HG03095 (cell line): ENCODE results near the gene YOD1.

Experiments
- ATAC-seq: cut with Tn5 transposase; IDR thresholded peaks from one replicate; pipeline ENCODE4 v1.9.1; 2021; ENCODE audit warnings: moderate library complexity; ENCODE audit not compliant: unreplicated experiment

YOD1 gene

DNA sequence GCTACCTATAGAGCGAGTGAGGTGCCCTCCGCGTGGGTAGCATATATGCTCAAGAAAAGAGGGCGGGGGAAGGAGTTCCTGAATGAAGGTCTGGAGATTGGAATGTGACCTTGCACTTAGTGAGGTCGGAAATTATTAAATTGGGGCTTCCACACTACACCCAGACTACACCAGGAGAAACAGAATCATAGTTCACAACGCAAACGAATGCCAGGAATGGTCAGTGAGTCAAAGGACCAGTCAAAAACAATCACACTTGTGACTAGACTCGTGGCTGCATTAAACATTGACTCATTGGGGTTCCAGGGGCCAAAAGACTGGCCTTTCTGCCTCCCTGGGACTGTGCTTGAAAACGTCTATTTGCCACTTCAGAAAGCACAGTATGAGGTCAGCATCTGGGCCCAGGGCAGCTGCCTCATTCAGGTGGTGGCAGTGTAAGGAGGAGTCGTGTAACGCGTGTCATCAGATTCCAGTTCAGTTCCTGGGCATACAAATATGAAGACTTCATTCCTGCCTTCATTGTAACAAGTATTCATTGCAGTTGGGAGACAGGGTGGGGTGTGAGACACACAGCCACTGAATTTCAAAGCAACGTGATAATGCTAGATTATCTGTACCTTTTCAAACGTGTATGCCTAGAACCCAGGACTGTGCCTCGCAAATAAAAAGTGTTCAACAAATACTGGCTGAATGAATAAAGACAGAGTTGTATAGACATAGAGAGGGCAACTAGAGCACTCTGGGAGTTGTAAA, at the start of gene YOD1:
Gene YOD1, minus strand, starts transcription at position 18 of the 753 bp plus-strand sequence. CDS start 178 bp downstream, outside the sequence.
- ATAC-seq, result no peak

DNA sequence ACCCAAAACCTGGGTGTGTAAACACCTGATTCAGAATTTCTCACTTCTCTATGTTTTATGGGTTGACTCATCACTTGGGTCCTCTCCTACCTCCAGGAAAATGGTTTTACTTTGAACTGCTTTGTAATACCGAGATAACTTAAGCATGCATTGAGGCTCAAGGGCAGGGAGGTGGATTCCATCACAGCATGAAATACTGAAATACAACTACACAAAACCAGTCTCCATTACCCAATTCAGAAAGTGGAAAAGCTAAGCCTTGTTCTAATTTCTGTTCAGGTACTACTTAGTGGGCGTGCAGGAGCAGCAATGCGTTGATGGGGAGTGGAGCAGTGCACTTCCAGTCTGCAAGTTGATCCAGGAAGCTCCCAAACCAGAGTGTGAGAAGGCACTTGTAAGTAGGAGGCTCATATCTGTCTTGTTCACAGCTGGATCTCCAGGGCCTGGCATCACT, 46.9 kb upstream of the YOD1 start:
- ATAC-seq, result peak; percentile 90

DNA sequence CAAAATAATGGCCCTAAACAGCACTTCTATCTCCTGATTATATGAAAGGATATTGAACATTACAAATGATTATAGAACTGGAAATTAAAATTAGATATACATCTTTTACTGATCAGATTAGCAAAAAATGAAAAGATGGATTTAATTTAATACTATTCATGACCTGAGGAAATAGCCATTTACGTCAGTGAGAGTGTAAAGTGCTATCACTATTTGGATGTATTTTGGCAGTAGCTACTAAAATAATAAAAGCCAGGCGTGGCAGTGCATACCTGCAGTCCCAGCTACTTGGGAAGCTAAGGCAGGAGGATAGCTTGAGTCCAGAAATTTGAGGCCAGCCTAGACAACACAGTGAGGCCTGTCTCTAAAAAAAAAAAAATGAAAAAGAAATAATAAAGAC, 42.9 kb upstream of the YOD1 start:
- ATAC-seq, result no peak

DNA sequence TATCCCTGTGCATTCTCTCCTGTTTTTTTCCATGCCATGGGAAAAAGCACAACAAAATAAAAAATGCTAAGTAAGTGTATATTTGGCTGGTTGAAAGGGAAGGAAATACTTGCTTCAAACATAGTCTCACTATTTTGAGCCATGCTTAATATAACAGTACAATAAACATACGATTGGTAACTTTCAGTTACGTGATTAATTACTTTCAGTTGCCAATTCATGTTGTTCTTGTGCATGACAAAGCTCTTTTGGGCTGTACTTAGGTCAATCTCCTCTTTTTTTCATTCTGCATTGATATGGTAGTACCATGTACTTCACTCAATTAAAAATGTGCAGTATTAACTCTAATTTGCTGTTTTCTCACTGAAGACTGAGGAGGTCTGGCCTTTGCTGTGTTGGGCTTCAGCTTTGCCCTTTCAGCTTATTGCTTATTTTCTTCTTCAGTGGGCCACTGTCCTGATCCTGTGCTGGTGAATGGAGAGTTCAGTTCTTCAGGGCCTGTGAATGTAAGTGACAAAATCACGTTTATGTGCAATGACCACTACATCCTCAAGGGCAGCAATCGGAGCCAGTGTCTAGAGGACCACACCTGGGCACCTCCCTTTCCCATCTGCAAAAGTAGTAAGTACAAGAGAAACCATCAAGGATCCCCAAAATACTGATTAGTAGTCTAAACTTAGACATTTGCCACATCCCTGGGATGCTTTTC, 40.3 kb upstream of the YOD1 start:
- ATAC-seq, result no peak

DNA sequence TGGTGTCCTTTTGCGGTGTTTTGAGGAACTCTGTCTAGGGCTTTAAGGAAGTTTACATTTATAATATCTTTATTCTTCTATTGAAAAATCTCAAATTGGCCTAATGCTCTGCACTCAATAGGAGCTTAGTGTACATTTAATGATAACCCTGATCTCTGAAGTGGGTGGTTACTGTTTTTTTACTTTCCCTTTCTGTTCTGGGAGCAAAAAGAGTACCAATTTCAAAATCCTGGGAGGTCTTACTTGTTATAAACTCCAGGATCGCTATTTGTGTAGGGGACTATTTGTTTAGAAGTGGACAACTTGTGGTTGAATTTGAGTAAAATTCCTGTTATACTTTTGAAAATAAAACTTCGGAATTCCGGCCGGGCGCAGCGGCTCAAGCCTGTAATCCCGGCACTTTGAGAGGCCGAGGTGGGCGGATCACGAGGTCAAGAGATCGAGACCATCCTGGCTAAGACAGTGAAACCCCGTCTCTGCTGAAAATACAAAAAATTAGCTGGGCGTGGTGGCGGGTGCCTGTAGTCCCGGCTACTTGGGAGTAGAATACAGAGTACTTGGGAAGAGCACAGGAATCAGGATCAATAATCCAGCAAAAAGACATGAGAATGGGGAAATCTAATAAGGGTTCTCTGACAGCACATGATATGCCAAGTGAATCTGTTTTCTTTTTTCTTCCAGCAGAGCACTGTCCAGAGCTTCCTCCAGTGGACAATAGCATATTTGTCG, 38.8 kb upstream of the YOD1 start:
- no peak for ATAC-seq

DNA sequence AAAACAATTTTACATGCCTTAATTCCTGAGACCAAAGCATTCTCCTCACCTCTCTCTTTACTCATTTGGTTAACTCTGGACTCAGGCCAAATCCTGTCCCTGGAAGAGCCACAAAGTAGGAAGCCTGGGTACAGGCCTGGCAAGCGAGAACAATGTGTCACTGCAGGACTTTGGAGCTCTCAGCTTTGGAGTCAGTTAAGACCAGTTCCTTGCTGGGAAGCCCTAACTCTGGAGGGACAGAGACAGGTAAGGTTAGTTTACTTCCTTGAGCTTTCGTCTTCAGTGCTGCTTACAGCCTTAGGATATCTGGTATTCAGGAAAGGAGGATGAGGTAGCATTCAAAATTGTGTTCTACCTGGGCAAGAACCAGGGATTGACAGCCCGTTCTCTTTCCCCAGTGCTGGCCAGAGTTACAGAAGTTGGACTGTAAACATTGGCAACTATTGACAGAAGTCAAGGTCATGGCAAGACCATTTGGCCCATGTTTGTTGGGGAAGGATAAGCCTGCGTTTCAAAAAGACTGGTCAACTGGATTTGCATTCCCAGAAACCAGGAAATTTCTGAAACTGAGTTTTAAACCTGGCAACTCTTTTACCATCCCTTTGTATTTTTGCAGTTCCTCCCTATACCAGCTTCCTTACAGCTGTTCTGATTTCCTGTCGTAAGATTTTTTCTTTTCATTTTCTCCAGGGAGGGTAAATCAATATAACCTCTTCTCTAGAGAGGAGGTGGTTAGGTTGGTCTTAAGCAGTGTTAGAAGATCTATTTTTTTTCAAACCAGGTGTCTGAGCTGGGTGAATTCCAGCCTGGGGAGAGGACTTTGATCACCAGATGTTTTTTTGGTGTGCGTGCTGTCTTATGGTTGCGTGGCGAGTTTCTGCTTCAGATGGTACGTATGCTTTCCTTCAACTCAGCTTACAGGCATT, 38.0 kb upstream of the YOD1 start, which contains the start of gene C4BPB:
Gene C4BPB, plus strand, starts transcription at position 160 of the 926 bp plus-strand sequence. Its CDS starts 672 bp downstream, at position 832.
- no peak for ATAC-seq

- ATAC-seq, result no peak
Measured at GRCh38 chr1:207088161-207088560, 37.2 kb upstream of the YOD1 start.

- ATAC-seq, result no peak
Measured at GRCh38 chr1:207085887-207086286, 34.9 kb upstream of the YOD1 start.

GRCh38 chr1:207084701-207085180, 33.7 kb upstream of the YOD1 start:
- no peak for ATAC-seq

DNA sequence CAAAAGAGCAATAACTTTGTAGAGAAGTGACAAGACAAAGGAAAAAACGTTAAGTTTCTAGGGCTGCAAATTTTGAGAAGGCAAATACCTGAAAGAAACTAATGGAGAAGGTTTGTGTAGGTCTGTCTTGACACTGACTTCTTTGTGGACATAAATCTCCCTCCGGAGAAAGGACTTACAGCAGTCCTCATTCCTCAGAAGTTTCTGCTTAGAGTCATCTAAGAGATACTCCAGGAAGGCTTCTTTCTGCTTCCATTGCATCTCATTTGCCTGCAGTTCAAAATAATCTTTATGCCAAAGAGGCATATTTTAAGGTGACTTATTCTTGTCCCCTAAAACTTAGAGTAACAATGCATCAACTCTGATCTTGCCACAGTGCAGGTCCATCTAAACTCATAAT, 33.2 kb upstream of the YOD1 start:
- ATAC-seq, result no peak

GRCh38 chr1:207081806-207082205, 30.8 kb upstream of the YOD1 start:
- ATAC-seq, result no peak

DNA sequence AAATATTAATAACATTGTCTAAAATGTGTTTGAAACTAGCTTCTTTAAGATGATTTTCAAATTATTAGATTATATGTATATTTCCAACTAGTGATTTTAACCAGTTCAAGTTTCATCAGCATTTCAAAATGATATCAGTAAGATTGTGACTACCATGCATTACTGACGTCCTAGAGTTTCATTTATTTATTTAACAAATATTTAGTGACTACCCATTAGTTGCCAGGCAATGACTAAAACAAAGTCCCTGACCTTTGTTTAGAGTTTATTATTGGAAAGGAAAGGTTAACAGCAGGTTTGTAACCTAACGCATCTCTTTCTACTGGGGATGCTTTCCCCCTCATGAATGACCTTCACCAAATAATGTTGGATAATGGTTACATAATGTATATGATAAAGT, 30.1 kb upstream of the YOD1 start:
- no peak for ATAC-seq

DNA sequence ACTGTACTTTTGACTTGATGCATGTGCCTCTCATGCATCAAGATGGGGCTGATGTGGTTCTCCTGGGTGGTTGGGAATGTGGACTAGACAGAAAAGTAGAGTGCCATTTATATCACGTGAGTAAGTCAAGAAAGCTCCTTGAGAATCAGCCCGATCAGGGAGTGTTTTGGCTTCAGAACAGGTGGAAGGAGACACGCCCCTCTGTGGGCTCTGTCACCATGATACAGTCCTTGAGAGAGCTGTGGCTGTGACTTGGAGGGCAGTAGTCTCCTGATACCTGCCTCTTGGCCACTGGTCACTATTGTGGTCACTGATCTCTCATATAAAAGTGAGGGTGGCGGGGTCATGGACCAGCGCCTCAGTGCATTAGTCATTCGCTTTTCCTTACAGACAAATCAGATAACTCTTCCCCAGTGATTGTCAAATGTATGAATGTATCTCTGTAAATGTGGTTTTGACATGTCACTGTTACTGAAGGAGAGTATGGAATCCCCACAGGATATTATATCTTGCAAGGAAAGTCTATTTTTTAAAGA, 28.8 kb upstream of the YOD1 start:
- no peak for ATAC-seq

DNA sequence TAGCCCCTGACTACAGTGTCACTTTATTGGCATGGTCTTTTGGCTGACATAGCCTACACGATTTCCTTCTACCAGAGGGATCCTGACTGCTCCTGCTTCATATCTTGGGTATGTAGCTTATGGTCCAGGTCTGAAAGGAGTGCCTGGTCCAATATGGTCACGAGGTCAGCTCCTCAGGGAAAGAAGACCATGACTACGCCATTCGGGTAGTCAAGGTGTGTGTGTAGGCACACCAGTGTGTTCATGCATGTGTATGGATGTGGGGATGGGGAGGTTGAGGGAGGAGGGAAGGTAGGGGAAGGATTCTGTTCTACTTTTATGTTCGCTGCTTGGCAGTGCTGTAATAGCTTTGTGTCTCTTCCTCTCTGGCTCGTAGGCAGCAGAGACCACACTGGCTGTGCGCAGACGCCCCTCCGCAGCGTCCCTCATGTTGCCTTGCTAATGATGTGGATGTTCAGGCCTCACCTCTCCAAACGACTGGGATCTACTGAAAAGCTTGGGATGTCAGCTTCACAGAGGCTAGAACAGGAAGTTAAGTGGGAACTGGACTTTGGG, 27.6 kb upstream of the YOD1 start:
- ATAC-seq, result no peak

DNA sequence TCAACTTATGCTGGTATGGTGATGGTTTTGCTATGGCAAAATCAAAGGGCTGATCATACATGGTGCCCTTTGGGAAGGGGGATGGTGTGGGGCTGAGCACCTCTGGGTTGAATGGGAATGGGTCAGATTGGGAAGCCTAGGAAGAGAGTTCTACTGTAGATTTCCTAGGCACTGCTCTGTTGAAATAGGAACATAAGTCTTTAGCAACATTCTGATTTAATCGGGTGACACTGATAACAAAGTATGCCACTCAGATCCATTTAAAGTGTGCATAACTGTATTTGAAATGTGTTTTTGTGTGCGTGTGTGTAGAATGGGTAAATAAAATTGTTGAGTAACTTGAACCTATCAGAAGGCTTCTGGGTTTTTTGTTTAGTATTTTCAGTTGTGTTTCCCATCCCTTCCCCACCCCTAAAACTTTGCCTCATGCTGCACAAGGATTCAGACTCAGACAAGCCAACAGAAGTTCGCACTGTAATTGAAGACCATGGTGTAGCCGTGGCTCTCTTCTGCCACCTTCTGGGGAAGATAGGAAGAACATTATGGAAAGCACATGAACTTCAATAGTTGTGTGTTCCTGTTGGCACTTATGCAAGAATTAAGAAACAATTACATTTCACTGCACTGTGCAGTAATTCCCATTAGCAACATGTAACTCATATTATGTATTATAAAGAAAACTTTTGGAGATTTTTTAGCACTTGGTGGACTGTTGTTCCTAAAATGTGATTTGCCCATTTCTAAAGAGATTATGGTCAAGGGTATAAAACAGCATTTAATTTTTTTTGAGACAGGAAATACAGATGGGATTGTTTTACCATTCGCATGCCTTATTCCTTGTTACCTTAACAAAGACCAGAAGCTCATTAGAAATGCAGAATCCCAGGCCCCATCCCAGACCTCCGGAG, 26.7 kb upstream of the YOD1 start:
- ATAC-seq, result no peak

DNA sequence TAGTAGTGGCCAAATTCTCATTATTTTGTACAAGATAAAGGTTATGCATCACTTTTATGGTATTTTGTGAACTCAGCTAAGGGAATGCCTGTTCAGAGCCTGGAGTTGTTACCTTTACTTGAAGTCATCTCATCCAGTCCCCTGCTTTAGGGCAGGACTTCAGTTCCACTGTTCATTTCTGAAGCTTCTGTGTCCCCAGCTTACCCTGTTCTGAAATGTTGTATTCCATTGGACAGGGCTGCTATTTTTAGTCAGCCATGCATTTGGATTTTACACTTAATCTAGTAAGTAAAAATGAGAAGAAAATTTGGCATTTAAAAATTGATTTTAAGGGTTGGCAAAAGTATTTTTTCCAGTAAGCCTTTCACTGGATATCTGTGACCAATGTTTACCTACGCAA, 26.0 kb upstream of the YOD1 start:
- no peak for ATAC-seq

GRCh38 chr1:207076181-207076955, 25.4 kb upstream of the YOD1 start:
- ATAC-seq, result no peak
